GM12878 (cell line): ENCODE measurements around the gene IL4I1. TPM values are rescaled to one million over a fixed set of nuclear protein-coding genes. Genes with fewer than 3 reads are reported as not detected.
A peak's percentile ranks its signal among the peaks of the same experiment; 100 is the strongest.

Experiments
- ATAC-seq: fragments of 200-7000 bp; cut with Tn5 transposase; 3 replicates; pipeline ENCODE4 v1.9.1; 2020; ENCODE audit warnings: mild to moderate bottlenecking, moderate library complexity
- BruUV-seq: library from RNA; stranded (reverse); fragments of 400-500 nt; replicated peaks from 2 replicates; lab custom pipeline; 2021; lab: Mats Ljungman, UMichigan
- CTCF ChIA-PET: fragments of 300-600 bp; sonication (Branson Sonifier 250); formaldehyde crosslinking; extraction: SDS; loops from one replicate; lab custom pipeline; 2021; ENCODE audit warnings: inconsistent platforms; lab: Yijun Ruan, JAX
- POLR2A ChIA-PET: fragments of 350-600 bp; formaldehyde crosslinking; extraction: SDS; loops from one replicate; lab custom pipeline; 2021; ENCODE audit warnings: inconsistent platforms; lab: Charles Lee
- RAD21 ChIA-PET: fragments of 300-600 bp; sonication (Branson Sonifier 250); formaldehyde crosslinking; loops from one replicate; lab custom pipeline; 2023; ENCODE audit warnings: antibody characterized with exemption; ENCODE audit not compliant: unreplicated experiment; lab: Charles Lee
- SMC1A ChIA-PET: fragments of 300-600 bp; sonication (Branson Sonifier 250); formaldehyde crosslinking; loops from one replicate; lab custom pipeline; 2023; ENCODE audit not compliant: unreplicated experiment, uncharacterized antibody; lab: Charles Lee
- DNase-seq: peaks from one replicate; pipeline ENCODE4 v3.0.0-alpha.2; 2011; ENCODE audit warnings: low read depth, low spot score
- FAIRE-seq: peaks from 3 replicates; lab custom pipeline; 2011; peaks lifted over from hg19 to GRCh38; lab: Jason Lieb, UNC
- H2AFZ ChIP-seq: 2 replicates; pipeline ENCODE4 v1.6.0; 2011; ENCODE audit warnings: low read depth, low read length, control low read depth; ENCODE audit not compliant: control insufficient read depth
- H3K27ac ChIP-seq: 2 replicates; pipeline ENCODE4 v1.5.1; 2011; ENCODE audit warnings: control low read depth; ENCODE audit not compliant: control insufficient read depth, insufficient read depth
- H3K27me3 ChIP-seq, 2 experiments: replicated peaks in 1 of 2; 2 replicates each; pipeline versions ENCODE4 v1.6.0 to v1.6.1; 2011; ENCODE audit warnings: low read length in 1 of 2; ENCODE audit not compliant: control insufficient read depth in 2 of 2, insufficient read depth in 2 of 2
- H3K36me3 ChIP-seq, 2 experiments: 2 replicates each; pipeline ENCODE4 v1.5.1; 2011; ENCODE audit warnings: low read length in 1 of 2; ENCODE audit not compliant: control insufficient read depth in 2 of 2, insufficient read depth in 2 of 2
- H3K4me1 ChIP-seq: 2 replicates; pipeline ENCODE4 v1.6.1; 2011; ENCODE audit warnings: mild to moderate bottlenecking, low read length, moderate library complexity, mixed read lengths; ENCODE audit not compliant: control insufficient read depth, insufficient read depth
- H3K4me2 ChIP-seq: 2 replicates; pipeline ENCODE4 v1.6.0; 2011; ENCODE audit warnings: control low read depth; ENCODE audit not compliant: control insufficient read depth, insufficient read depth
- H3K4me3 ChIP-seq: fragments of 200-600 bp; sonication (generic); 2 replicates; pipeline ENCODE4 v1.5.1; 2016
- H3K79me2 ChIP-seq: 2 replicates; pipeline ENCODE4 v1.6.0; 2011; ENCODE audit warnings: low read length; ENCODE audit not compliant: control insufficient read depth, insufficient read depth
- H3K9ac ChIP-seq: 2 replicates; pipeline ENCODE4 v1.8.0; 2011; ENCODE audit warnings: low read length, control low read depth, mixed read lengths; ENCODE audit not compliant: control insufficient read depth, insufficient read depth
- H3K9me3 ChIP-seq: replicated peaks from 3 replicates; pipeline ENCODE4 v1.5.1; 2011; ENCODE audit warnings: mild to moderate bottlenecking, low read length; ENCODE audit not compliant: control insufficient read depth, insufficient read depth
- H4K20me1 ChIP-seq: 2 replicates; pipeline ENCODE4 v1.6.0; 2011; ENCODE audit not compliant: control insufficient read depth, insufficient read depth
- BACH1 ChIP-seq: fragments of 450-650 bp; IDR thresholded peaks from 2 replicates; pipeline ENCODE4 v1.6.1; 2017; ENCODE audit warnings: mild to moderate bottlenecking, borderline replicate concordance
- BCL3 ChIP-seq: IDR thresholded peaks from 2 replicates; pipeline ENCODE4 v1.6.1; 2011; ENCODE audit warnings: borderline replicate concordance, low read depth, mild to moderate bottlenecking, moderate library complexity, low read length; ENCODE audit not compliant: insufficient read depth, poor library complexity, severe bottlenecking
- CHD4 ChIP-seq: fragments of 200-600 bp; sonication (generic); IDR thresholded peaks from 2 replicates; pipeline ENCODE4 v1.6.1; 2016; ENCODE audit warnings: mild to moderate bottlenecking
- GATAD2B ChIP-seq: fragments of 450-650 bp; conservative IDR thresholded peaks from 2 replicates; pipeline ENCODE4 v1.6.1; 2017; ENCODE audit warnings: low read depth, mild to moderate bottlenecking, moderate library complexity
- HDAC2 ChIP-seq: fragments of 200-600 bp; sonication (generic); IDR thresholded peaks from 2 replicates; pipeline ENCODE4 v1.6.1; 2017
- IRF4 ChIP-seq: IDR thresholded peaks from 2 replicates; pipeline ENCODE4 v1.6.1; 2011; ENCODE audit warnings: low read depth, low read length
- KAT2A ChIP-seq: conservative IDR thresholded peaks from 2 replicates; pipeline ENCODE4 v1.6.1; 2011; ENCODE audit warnings: low read depth, low read length; ENCODE audit not compliant: control insufficient read depth
- NR2F1 ChIP-seq: fragments of 450-650 bp; conservative IDR thresholded peaks from 2 replicates; pipeline ENCODE4 v1.6.1; 2017; ENCODE audit warnings: mild to moderate bottlenecking
- PAX5 ChIP-seq: IDR thresholded peaks from 2 replicates; pipeline ENCODE4 v1.6.1; 2011; ENCODE audit warnings: low read depth, low read length, borderline replicate concordance
- SIX5 ChIP-seq: IDR thresholded peaks from 2 replicates; pipeline ENCODE4 v1.6.1; 2011; ENCODE audit warnings: mild to moderate bottlenecking, low read depth, low read length, moderate library complexity; ENCODE audit not compliant: severe bottlenecking
- SMAD5 ChIP-seq: IDR thresholded peaks from 2 replicates; pipeline ENCODE4 v1.6.1; 2016; ENCODE audit warnings: antibody characterized with exemption, low read depth
- STAT1 ChIP-seq: fragments of 450-650 bp; conservative IDR thresholded peaks from 2 replicates; pipeline ENCODE4 v1.6.1; 2014; ENCODE audit warnings: antibody characterized with exemption, mild to moderate bottlenecking
- SUZ12 ChIP-seq: fragments of 200-600 bp; sonication (generic); IDR thresholded peaks from one replicate; pipeline ENCODE4 v1.6.1; 2018; ENCODE audit warnings: antibody characterized with exemption, mild to moderate bottlenecking; ENCODE audit not compliant: unreplicated experiment
- YY1 ChIP-seq: IDR thresholded peaks from 2 replicates; pipeline ENCODE4 v1.6.1; 2011; ENCODE audit warnings: low read depth, mild to moderate bottlenecking, low read length
- ZNF274 ChIP-seq: IDR thresholded peaks from one replicate; pipeline ENCODE4 v1.8.0; 2011; ENCODE audit not compliant: insufficient read length, insufficient read depth
- WGBS: methylation state at CpG from one replicate; pipeline ENCODE4 v1.1.6; 2016; ENCODE audit warnings: low lambda C conversion rate; ENCODE audit not compliant: insufficient replicate concordance, insufficient coverage; ENCODE audit errors: missing lambda C conversion rate; 5-methylcytosine and 5-hydroxymethylcytosine counted together
- in situ Hi-C: fragments of 300-500 bp; cut with MboI; formaldehyde crosslinking; loops from 9 replicates; pipeline ENCODE4 v1.14.3; 2018; ENCODE audit warnings: mixed read lengths
- intact Hi-C: fragments of 100-400 bp; cut with micrococcal nuclease; formaldehyde crosslinking; loops from one replicate; pipeline ENCODE4 v1.14.2; 2022; ENCODE audit not compliant: unreplicated experiment
- polyA plus RNA-seq, 11 experiments: library from polyadenylated mRNA; depleted of rRNA in 4 of 11; unstranded in 6 of 11; stranded (reverse) in 5 of 11; fragments of >200 nt; fragmentation: Nextera tagmentation in 4 of 11; fragmentation: Illumina TruSeq in 1 of 11; extraction: Ambion mirVana in 4 of 11; extraction: Trizol in 1 of 11; gene quantifications; 1 replicate in 1 of 11; 2 replicates in 10 of 11; pipeline versions ENCODE4 v1.2.1 to v1.2.3, GENCODE V29; 2011 to 2016; ENCODE audit warnings: inconsistent platforms in 2 of 11, missing spikeins in 2 of 11, low read depth in 1 of 11
- total RNA-seq, 4 experiments: library from RNA; depleted of rRNA in 3 of 4; stranded (reverse); fragments of >200 nt in 3 of 4; fragmentation: Illumina TruSeq in 1 of 4; extraction: Trizol in 1 of 4; gene quantifications; 2 replicates each; pipeline versions ENCODE4 v1.2.1 to v1.2.3, GENCODE V29; 2013 to 2021

Gene IL4I1
- total and polyA plus RNA-seq, 10 of the 15 experiments (the other 5 are each of a cell fraction or from before 2014, with no cell fraction given): 0.62 to 83.8 (median 42.8) TPM

- POLR2A ChIA-PET: no interaction called here
- intact Hi-C loops: no loop called here
- ATAC-seq: no peak
Observed at GRCh38 chr19:49938662-49939061, 42.0 kb upstream of the IL4I1 start.

GRCh38 chr19:49937750-49938381 is 41.2 kb upstream of the IL4I1 start:
- no peaks in the 10 kb centered on the region for H3K27me3 ChIP-seq
- peak; percentile 79 for ATAC-seq
- H3K9ac ChIP-seq: no peak overlapping the region
- DNase-seq: no peak
- intact Hi-C loops (loop anchor here (1.0 kb wide), 1 partner anchor 45 kb away; no protein-coding TSS in a partner anchor), in situ Hi-C loops (loop anchor here (5.0 to 10.0 kb wide), 2 partner anchors 44 to 197 kb away; no protein-coding TSS in a partner anchor)
- WGBS: 27% methylated on average over 35 of the region's 35 CpGs
- H3K27ac ChIP-seq: no peak overlapping the region
- POLR2A ChIA-PET: no interaction called here
- peaks cover 3 to 4% of the 10 kb centered on the region in 2 experiments; a peak in 3 of 4 replicates for H3K36me3 ChIP-seq
- SMC1A ChIA-PET: interaction anchor here (1.0 to 2.2 kb wide), 5 partner anchors 9 to 48 kb away, joined by 3 to 5 read pairs (median 3); partner anchors contain the start of genes ATF5 and NUP62
- BruUV-seq: no TSS peak
- H2AFZ ChIP-seq: no peak overlapping the region; the same call in 1 of the 2 replicates
- no peaks in the 10 kb centered on the region for H4K20me1 ChIP-seq
- peak; percentile 95 for FAIRE-seq
- H3K79me2 ChIP-seq: no peaks in the 10 kb centered on the region
- RAD21 ChIA-PET: interaction anchor here (1.0 kb wide), 1 partner anchor 41 kb away, joined by 4 read pairs; no protein-coding TSS in a partner anchor
- CTCF ChIA-PET: interaction anchor here (0.7 to 5.0 kb wide), 16 partner anchors 10 to 345 kb away, joined by 3 to 23 read pairs (median 4); no protein-coding TSS in a partner anchor
- peak overlapping the region; percentile 82 for H3K4me2 ChIP-seq
- H3K4me1 ChIP-seq: no peaks in the 10 kb centered on the region
- peak overlapping the region; percentile 33; the same call in 1 of the 2 replicates for H3K4me3 ChIP-seq
- H3K9me3 ChIP-seq: no peaks in the 10 kb centered on the region
- TF ChIP-seq ZNF274: no peak
- 0 out of 2 replicates have a peak, but pooled peaks have one; percentile 39 for TF ChIP-seq IRF4
- no peak for TF ChIP-seq KAT2A
- TF ChIP-seq SUZ12: no peak
- TF ChIP-seq BCL3: no peak
- TF ChIP-seq CHD4: no peak
- no peak for TF ChIP-seq STAT1
- no peak for TF ChIP-seq SMAD5
- TF ChIP-seq YY1: peak; percentile 80
- TF ChIP-seq PAX5: no peak
- TF ChIP-seq SIX5: no peak
- TF ChIP-seq GATAD2B: no peak
- 0 out of 2 replicates have a peak, but pooled peaks have one; percentile 19 for TF ChIP-seq NR2F1

More at GRCh38 chr19:49938662-49939061, 42.0 kb upstream of the IL4I1 start:
- Histone ChIP-seq H3K27ac (no peak overlapping the region), H3K79me2 (no peaks in the 10 kb centered on the region), H3K36me3 (no peaks in the 10 kb centered on the region), H3K9ac (no peak overlapping the region), H3K9me3 (no peaks in the 10 kb centered on the region), H3K4me2 (no peak overlapping the region), H4K20me1 (no peaks in the 10 kb centered on the region), H3K4me1 (no peaks in the 10 kb centered on the region), H2AFZ (no peak overlapping the region), H3K27me3 (no peaks in the 10 kb centered on the region), H3K4me3 (no peak overlapping the region)
- CTCF ChIA-PET: interaction anchor here (1.0 to 5.0 kb wide), 10 partner anchors 9 to 346 kb away, joined by 3 to 23 read pairs (median 6); no protein-coding TSS in a partner anchor
- in situ Hi-C loops: loop anchor here (5.0 to 10.0 kb wide), 2 partner anchors 44 to 196 kb away; no protein-coding TSS in a partner anchor
- DNase-seq: no peak
- SMC1A ChIA-PET: interaction anchor here (1.0 to 2.2 kb wide), 6 partner anchors 9 to 47 kb away, joined by 3 to 6 read pairs (median 4); partner anchors contain the start of genes ATF5 and NUP62
- 44% methylated on average over 4 of the region's 4 CpGs for WGBS
- no peak for FAIRE-seq
- TF ChIP-seq BACH1: no peak
- no peak for TF ChIP-seq HDAC2
- RAD21 ChIA-PET: interaction anchor here (1.0 kb wide), 1 partner anchor 15 kb away, joined by 3 read pairs; no protein-coding TSS in a partner anchor
- BruUV-seq: no TSS peak
